B cell (primary cell): ENCODE data around the gene CEP295NL. TPM values are rescaled to one million over a fixed set of nuclear protein-coding genes. Genes with fewer than 3 reads are reported as not detected.

Source experiments
- ATAC-seq: fragments of 200-7000 bp; cut with Tn5 transposase; one replicate; pipeline ENCODE4 v1.10.0; 2021; ENCODE audit warnings: low read depth, mild to moderate bottlenecking, moderate number of reproducible peaks, moderate library complexity
- CTCF ChIA-PET: fragments of 350-600 bp; sonication (Branson Sonifier 250); formaldehyde crosslinking; loops from one replicate; lab custom pipeline; 2021; ENCODE audit warnings: antibody characterized with exemption, inconsistent platforms; lab: Charles Lee
- POLR2A ChIA-PET: fragments of 350-600 bp; sonication (Branson Sonifier 250); formaldehyde crosslinking; loops from one replicate; lab custom pipeline; 2021; ENCODE audit warnings: antibody characterized with exemption; lab: Charles Lee
- DNase-seq: peaks from one replicate; pipeline ENCODE4 v3.0.0; 2013
- H2AFZ ChIP-seq: 2 replicates; pipeline ENCODE4 v1.6.1; 2012; ENCODE audit warnings: mild to moderate bottlenecking, low read depth, low read length; ENCODE audit not compliant: insufficient read depth, poor library complexity, severe bottlenecking
- H3K27ac ChIP-seq, 2 donors: 1 replicate in 1 of 2; 2 replicates in 1 of 2; pipeline ENCODE4 v1.5.1; 2012 to 2013; ENCODE audit warnings: low read length in 2 of 2, mild to moderate bottlenecking in 2 of 2, moderate library complexity in 1 of 2
- H3K27me3 ChIP-seq, 4 experiments: fragments of 200-600 bp in 1 of 4; sonication (generic) in 1 of 4; replicated peaks in 1 of 4; 1 replicate in 2 of 4; 2 replicates in 2 of 4; pipeline versions ENCODE4 v1.6.1 to v1.7.0; 2013 to 2016; ENCODE audit warnings: low read length in 3 of 4, mild to moderate bottlenecking in 2 of 4, mixed read lengths in 1 of 4, moderate library complexity in 1 of 4; ENCODE audit not compliant: insufficient read depth in 4 of 4, control insufficient read depth in 3 of 4; ENCODE audit errors: control extremely low read depth in 1 of 4
- H3K36me3 ChIP-seq, 2 experiments: replicated peaks in 1 of 2; 1 replicate in 1 of 2; 2 replicates in 1 of 2; pipeline versions ENCODE4 v1.6.1 to v1.7.1; 2013; ENCODE audit warnings: low read length in 1 of 2; ENCODE audit not compliant: insufficient read depth in 2 of 2, control insufficient read depth in 1 of 2; ENCODE audit errors: control extremely low read depth in 1 of 2, extremely low read depth in 1 of 2
- H3K4me1 ChIP-seq, 2 donors: fragments of 200-600 bp in 1 of 2; sonication (generic) in 1 of 2; 1 replicate in 1 of 2; 2 replicates in 1 of 2; pipeline versions ENCODE4 v1.5.1 to v1.6.1; 2013 to 2017; ENCODE audit warnings: low read length in 2 of 2; ENCODE audit not compliant: control insufficient read depth in 2 of 2, insufficient read depth in 2 of 2
- H3K4me2 ChIP-seq: replicated peaks from 2 replicates; pipeline ENCODE3; 2012; ENCODE audit warnings: mild to moderate bottlenecking, low read depth, low read length; ENCODE audit not compliant: poor library complexity, severe bottlenecking
- H3K4me3 ChIP-seq, 5 experiments: fragments of 200-600 bp in 1 of 5; sonication (generic) in 1 of 5; 1 replicate in 3 of 5; 2 replicates in 2 of 5; pipeline versions ENCODE4 v1.5.1 to v1.7.0; 2011 to 2016; ENCODE audit warnings: low read length in 4 of 5, mild to moderate bottlenecking in 4 of 5, low read depth in 2 of 5, control low read depth in 1 of 5, moderate library complexity in 1 of 5; ENCODE audit not compliant: insufficient read depth in 1 of 5; ENCODE audit errors: control extremely low read depth in 1 of 5, extremely low read depth in 1 of 5
- H3K79me2 ChIP-seq: fragments of 200-600 bp; sonication (generic); one replicate; pipeline ENCODE4 v1.6.0; 2016; ENCODE audit warnings: low read length; ENCODE audit not compliant: control insufficient read depth, insufficient read depth
- H3K9ac ChIP-seq: fragments of 200-600 bp; sonication (generic); 2 replicates; pipeline ENCODE4 v1.6.1; 2017; ENCODE audit warnings: mild to moderate bottlenecking, low read length, moderate library complexity
- H3K9me3 ChIP-seq, 3 donors: one replicate each; pipeline versions ENCODE4 v1.6.1 to v1.7.1; 2013; ENCODE audit warnings: low read length in 2 of 3; ENCODE audit not compliant: control insufficient read depth in 2 of 3, insufficient read depth in 1 of 3; ENCODE audit errors: control extremely low read depth in 1 of 3
- H4K20me1 ChIP-seq: 2 replicates; pipeline ENCODE4 v1.6.0; 2012; ENCODE audit warnings: mild to moderate bottlenecking, low read length; ENCODE audit not compliant: insufficient read depth, control insufficient read depth, poor library complexity, severe bottlenecking
- H3K27ac Mint-ChIP-seq: one replicate; pipeline ENCODE4 v1.8.0; 2021; ENCODE audit warnings: mixed read lengths
- H3K27me3 Mint-ChIP-seq: one replicate; pipeline ENCODE4 v1.8.0; 2021; ENCODE audit warnings: mixed read lengths
- H3K4me1 Mint-ChIP-seq: one replicate; pipeline ENCODE4 v1.8.0; 2021; ENCODE audit warnings: mixed read lengths
- H3K4me3 Mint-ChIP-seq: one replicate; pipeline ENCODE4 v1.8.0; 2021; ENCODE audit warnings: mixed read lengths
- H3K9me3 Mint-ChIP-seq: one replicate; pipeline ENCODE4 v1.8.0; 2022; ENCODE audit warnings: mixed read lengths; ENCODE audit not compliant: insufficient read depth
- EZH2 ChIP-seq: IDR thresholded peaks from 2 replicates; pipeline ENCODE4 v1.6.1; 2012; ENCODE audit warnings: borderline replicate concordance, low read depth, mild to moderate bottlenecking, moderate library complexity, low read length; ENCODE audit not compliant: insufficient read depth, poor library complexity, severe bottlenecking
- WGBS: methylation state at CpG from one replicate; pipeline ENCODE4 v1.1.5; 2013; ENCODE audit warnings: missing lambda C conversion rate; ENCODE audit not compliant: insufficient coverage; 5-methylcytosine and 5-hydroxymethylcytosine counted together
- intact Hi-C: fragments of 100-400 bp; cut with micrococcal nuclease; formaldehyde crosslinking; loops from one replicate; pipeline ENCODE4 v1.10.0; 2022
- polyA plus RNA-seq: library from polyadenylated mRNA; depleted of rRNA; stranded (reverse); fragments of >200 nt; gene quantifications from 2 replicates; pipeline ENCODE4 v1.2.3, GENCODE V29; 2012
- total RNA-seq, 2 donors: library from RNA; stranded (reverse); fragments of 120-200 nt in 1 of 2; gene quantifications; 1 replicate in 1 of 2; 2 replicates in 1 of 2; pipeline versions ENCODE4 v1.2.3 to v1.2.4, GENCODE V29; 2013 to 2022
- TF ChIP-seq, protein P1 (sequence below): fragments of 200-600 bp; IDR thresholded peaks from one replicate; pipeline ENCODE4 v1.8.0; 2022; ENCODE audit warnings: antibody characterized with exemption, mild to moderate bottlenecking

CEP295NL gene
- total and polyA plus RNA-seq, 2 donors (not counting 1 experiment from before 2014, with no cell fraction given) = 0.09 to 1.3 TPM

GRCh38 chr17:78849026-78849425 is 54.0 kb downstream of the CEP295NL start:
- no peak overlapping the region for H3K27ac Mint-ChIP-seq
- CTCF ChIA-PET = no interaction called here
- intact Hi-C loops = loop anchor here (10.0 kb wide), 2 partner anchors 114 to 404 kb away; no protein-coding TSS in a partner anchor

GRCh38 chr17:78847052-78847451 is 55.9 kb downstream of the CEP295NL start:
- Mint-ChIP-seq H3K9me3 (no peaks in the 10 kb centered on the region), H3K4me1 (peaks cover 5% of the 10 kb centered on the region), H3K27me3 (no peaks in the 10 kb centered on the region), H3K27ac (no peak overlapping the region), H3K4me3 (no peak overlapping the region)
- Histone ChIP-seq H3K9me3 (no peaks in the 10 kb centered on the region), H3K4me3 (no peak overlapping the region), H3K27ac (no peak overlapping the region), H2AFZ (no peak overlapping the region), H3K4me2 (no peak overlapping the region), H3K4me1 (no peaks in the 10 kb centered on the region), H4K20me1 (no peaks in the 10 kb centered on the region), H3K36me3 (no peaks in the 10 kb centered on the region), H3K27me3 (no peaks in the 10 kb centered on the region), H3K9ac (no peak overlapping the region), H3K79me2 (no peaks in the 10 kb centered on the region)
- TF ChIP-seq EZH2 = no peak
- TF ChIP-seq, protein P1, sequence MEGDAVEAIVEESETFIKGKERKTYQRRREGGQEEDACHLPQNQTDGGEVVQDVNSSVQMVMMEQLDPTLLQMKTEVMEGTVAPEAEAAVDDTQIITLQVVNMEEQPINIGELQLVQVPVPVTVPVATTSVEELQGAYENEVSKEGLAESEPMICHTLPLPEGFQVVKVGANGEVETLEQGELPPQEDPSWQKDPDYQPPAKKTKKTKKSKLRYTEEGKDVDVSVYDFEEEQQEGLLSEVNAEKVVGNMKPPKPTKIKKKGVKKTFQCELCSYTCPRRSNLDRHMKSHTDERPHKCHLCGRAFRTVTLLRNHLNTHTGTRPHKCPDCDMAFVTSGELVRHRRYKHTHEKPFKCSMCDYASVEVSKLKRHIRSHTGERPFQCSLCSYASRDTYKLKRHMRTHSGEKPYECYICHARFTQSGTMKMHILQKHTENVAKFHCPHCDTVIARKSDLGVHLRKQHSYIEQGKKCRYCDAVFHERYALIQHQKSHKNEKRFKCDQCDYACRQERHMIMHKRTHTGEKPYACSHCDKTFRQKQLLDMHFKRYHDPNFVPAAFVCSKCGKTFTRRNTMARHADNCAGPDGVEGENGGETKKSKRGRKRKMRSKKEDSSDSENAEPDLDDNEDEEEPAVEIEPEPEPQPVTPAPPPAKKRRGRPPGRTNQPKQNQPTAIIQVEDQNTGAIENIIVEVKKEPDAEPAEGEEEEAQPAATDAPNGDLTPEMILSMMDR = no peak
- CTCF ChIA-PET = interaction anchor here (1.0 to 1.1 kb wide), 2 partner anchors 19 to 168 kb away, joined by 3 to 4 read pairs; no protein-coding TSS in a partner anchor
- intact Hi-C loops = loop anchor here (10.0 kb wide), 2 partner anchors 112 to 402 kb away; no protein-coding TSS in a partner anchor
- no CpG with 5 or more reads among the region's 3 CpGs for WGBS
- POLR2A ChIA-PET = no interaction called here
- ATAC-seq (no peak), DNase-seq (no peak)

More at GRCh38 chr17:78849026-78849425, 54.0 kb downstream of the CEP295NL start:
- Histone ChIP-seq H4K20me1 (no peaks in the 10 kb centered on the region), H3K36me3 (no peaks in the 10 kb centered on the region), H3K27ac (no peak overlapping the region), H3K27me3 (no peaks in the 10 kb centered on the region), H3K4me1 (no peaks in the 10 kb centered on the region), H3K4me3 (no peak overlapping the region), H2AFZ (no peak overlapping the region), H3K4me2 (no peak overlapping the region), H3K79me2 (no peaks in the 10 kb centered on the region), H3K9ac (no peak overlapping the region), H3K9me3 (no peaks in the 10 kb centered on the region)
- no peak for ATAC-seq
- Mint-ChIP-seq H3K4me3 (no peak overlapping the region), H3K9me3 (no peaks in the 10 kb centered on the region), H3K27me3 (no peaks in the 10 kb centered on the region), H3K4me1 (peaks cover 3% of the 10 kb centered on the region)
- WGBS = 97% methylated on average over 5 of the region's 5 CpGs
- no peak for DNase-seq
- POLR2A ChIA-PET = no interaction called here
- TF ChIP-seq EZH2 = no peak
- TF ChIP-seq, protein P1 = no peak
